Psoas muscle (tissue), 8 donors: ENCODE measurements around the gene TPTE2. TPM values are rescaled to one million over a fixed set of nuclear protein-coding genes. Genes with fewer than 3 reads are reported as not detected.
"Not testable (repeated sequence)": the region's sequence is repeated elsewhere in the genome, so short reads cannot be mapped to it uniquely, and the experiment has no call there.

Experiments used
- ATAC-seq, 4 donors: fragments of 200-7000 bp; cut with Tn5 transposase; one replicate each; pipeline ENCODE4 v1.9.1; 2020; ENCODE audit warnings: moderate library complexity in 3 of 4, mild to moderate bottlenecking in 2 of 4
- DNase-seq, 2 donors: peaks; one replicate each; pipeline ENCODE4 v3.0.0-alpha.2; 2020
- H3K27ac ChIP-seq: fragments of 200-600 bp; one replicate; pipeline ENCODE4 v1.8.0; 2022
- H3K27me3 ChIP-seq, 3 donors: fragments of 200-600 bp in 1 of 3; one replicate each; pipeline versions ENCODE4 v1.6.1 to v1.8.0; 2013 to 2022; ENCODE audit warnings: low read length in 2 of 3, mild to moderate bottlenecking in 2 of 3, moderate library complexity in 1 of 3; ENCODE audit not compliant: insufficient read depth in 3 of 3
- H3K36me3 ChIP-seq, 2 donors: fragments of 200-600 bp in 1 of 2; one replicate each; pipeline versions ENCODE4 v1.6.1 to v1.8.0; 2013 to 2022; ENCODE audit warnings: low read depth in 1 of 2, mild to moderate bottlenecking in 1 of 2, moderate library complexity in 1 of 2; ENCODE audit not compliant: insufficient read depth in 1 of 2
- H3K4me1 ChIP-seq: fragments of 200-600 bp; one replicate; pipeline ENCODE4 v1.8.0; 2022
- H3K4me3 ChIP-seq: fragments of 200-600 bp; one replicate; pipeline ENCODE4 v1.8.0; 2022; ENCODE audit warnings: mild to moderate bottlenecking
- H3K9me3 ChIP-seq: fragments of 200-600 bp; one replicate; pipeline ENCODE4 v1.8.0; 2022
- WGBS, 3 donors: extraction: QIAGEN DNeasy Blood & Tissue Kit; methylation state at CpG; one replicate each; pipeline versions ENCODE4 v1.1.6 to v1.1.7; 2013; 5-methylcytosine and 5-hydroxymethylcytosine counted together
- intact Hi-C, 2 donors: fragments of 100-400 bp; cut with DNase I; formaldehyde crosslinking; loops; one replicate each; pipeline versions ENCODE4 v1.11.0 to v1.14.2; 2022
- polyA plus RNA-seq, 3 donors: library from polyadenylated mRNA; stranded (reverse); fragments of 200-250 nt; gene quantifications; one replicate each; pipeline ENCODE4 v1.2.3, GENCODE V29; 2013
- total RNA-seq, 4 donors: library from RNA; stranded (reverse); fragmentation: NEBNext Ultra II Directional in 2 of 4; extraction: Animal tissue kit (Norgen Biotek cat#: 25700) in 2 of 4; gene quantifications; one replicate each; pipeline versions ENCODE4 v1.2.1 to v1.2.4, GENCODE V29; 2021 to 2023
- TF ChIP-seq, protein P1 (sequence below): fragments of 200-600 bp; IDR thresholded peaks from one replicate; pipeline ENCODE4 v1.8.0; 2022; ENCODE audit warnings: antibody characterized with exemption
- donor health status: healthy with polysubstance abuse.
- donor health status: DM: no; HTN: no; CAD: no; lungs with moderate emphysema.
- donor health status: Bipolar disorder and iron deficiency.
- donor health status: healthy.
- donor health status: DM: yes; HTN: yes; CAD: no.
- donor health status: DM: no; HTN: no; CAD: no.
- donor health status: DM: no; HTN: no; CAD: no.
- donor health status: DM: yes; HTN: yes; CAD: no.

The TPTE2 gene
- total and polyA plus RNA-seq, 7 donors, result 0.04 TPM; not detected in 6

DNA sequence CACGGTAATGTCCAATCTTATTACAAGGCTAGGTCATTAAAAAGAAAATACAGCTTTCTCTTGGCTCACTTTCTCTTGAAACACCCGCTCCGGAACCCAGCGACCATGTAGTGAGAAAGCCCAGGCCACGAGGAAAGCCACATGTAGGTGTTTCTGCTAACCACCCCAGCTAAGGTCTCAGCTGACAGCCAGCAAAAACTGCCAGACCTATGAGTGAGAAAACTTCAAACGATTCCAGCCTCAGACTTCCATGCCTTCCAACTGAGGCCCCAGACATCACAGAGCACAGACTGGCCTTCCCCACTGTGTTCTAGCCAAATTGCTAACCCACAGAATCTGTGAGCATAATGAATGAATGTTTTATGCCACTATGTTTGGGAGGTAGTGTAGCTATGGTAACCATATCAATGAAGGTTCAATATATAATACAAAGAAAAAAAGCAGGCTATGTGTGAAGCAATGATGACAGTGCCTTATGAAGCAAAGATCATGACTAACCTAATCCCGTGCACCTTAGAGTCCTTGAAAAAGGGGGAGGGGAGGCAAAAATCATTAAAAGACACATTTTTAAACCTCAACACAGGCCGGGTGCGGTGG lies 11.9 kb upstream of the TPTE2 start:
- Histone ChIP-seq H3K36me3 (no peaks in the 10 kb centered on the region), H3K27me3 (no peaks in the 10 kb centered on the region), H3K4me3 (no peak overlapping the region), H3K9me3 (no peaks in the 10 kb centered on the region), H3K4me1 (no peaks in the 10 kb centered on the region), H3K27ac (no peak overlapping the region)
- TF ChIP-seq, protein P1, sequence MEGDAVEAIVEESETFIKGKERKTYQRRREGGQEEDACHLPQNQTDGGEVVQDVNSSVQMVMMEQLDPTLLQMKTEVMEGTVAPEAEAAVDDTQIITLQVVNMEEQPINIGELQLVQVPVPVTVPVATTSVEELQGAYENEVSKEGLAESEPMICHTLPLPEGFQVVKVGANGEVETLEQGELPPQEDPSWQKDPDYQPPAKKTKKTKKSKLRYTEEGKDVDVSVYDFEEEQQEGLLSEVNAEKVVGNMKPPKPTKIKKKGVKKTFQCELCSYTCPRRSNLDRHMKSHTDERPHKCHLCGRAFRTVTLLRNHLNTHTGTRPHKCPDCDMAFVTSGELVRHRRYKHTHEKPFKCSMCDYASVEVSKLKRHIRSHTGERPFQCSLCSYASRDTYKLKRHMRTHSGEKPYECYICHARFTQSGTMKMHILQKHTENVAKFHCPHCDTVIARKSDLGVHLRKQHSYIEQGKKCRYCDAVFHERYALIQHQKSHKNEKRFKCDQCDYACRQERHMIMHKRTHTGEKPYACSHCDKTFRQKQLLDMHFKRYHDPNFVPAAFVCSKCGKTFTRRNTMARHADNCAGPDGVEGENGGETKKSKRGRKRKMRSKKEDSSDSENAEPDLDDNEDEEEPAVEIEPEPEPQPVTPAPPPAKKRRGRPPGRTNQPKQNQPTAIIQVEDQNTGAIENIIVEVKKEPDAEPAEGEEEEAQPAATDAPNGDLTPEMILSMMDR, result no peak
- ATAC-seq (no peak), DNase-seq (no peak)
- intact Hi-C loops, result no loop called here
- WGBS, 3 donors, result 80 to 83% (median 81%) methylated on average over 9 of the region's 9 CpGs

- H3K4me1 ChIP-seq, result no peaks in the 10 kb centered on the region
- no peaks in the 10 kb centered on the region for H3K27me3 ChIP-seq
- intact Hi-C loops, result no loop called here
- no peak for DNase-seq
- ATAC-seq, result no peak
- TF ChIP-seq, protein P1, result no peak
- H3K9me3 ChIP-seq, result no peaks in the 10 kb centered on the region
- no peaks in the 10 kb centered on the region for H3K36me3 ChIP-seq
- 42 to 50% (median 46%) methylated on average over 4 of the region's 4 CpGs for WGBS, 3 donors
- H3K27ac ChIP-seq, result no peak overlapping the region
- no peak overlapping the region for H3K4me3 ChIP-seq
Observed at GRCh38 chr13:19572280-19572679, 10.9 kb upstream of the TPTE2 start.

DNA sequence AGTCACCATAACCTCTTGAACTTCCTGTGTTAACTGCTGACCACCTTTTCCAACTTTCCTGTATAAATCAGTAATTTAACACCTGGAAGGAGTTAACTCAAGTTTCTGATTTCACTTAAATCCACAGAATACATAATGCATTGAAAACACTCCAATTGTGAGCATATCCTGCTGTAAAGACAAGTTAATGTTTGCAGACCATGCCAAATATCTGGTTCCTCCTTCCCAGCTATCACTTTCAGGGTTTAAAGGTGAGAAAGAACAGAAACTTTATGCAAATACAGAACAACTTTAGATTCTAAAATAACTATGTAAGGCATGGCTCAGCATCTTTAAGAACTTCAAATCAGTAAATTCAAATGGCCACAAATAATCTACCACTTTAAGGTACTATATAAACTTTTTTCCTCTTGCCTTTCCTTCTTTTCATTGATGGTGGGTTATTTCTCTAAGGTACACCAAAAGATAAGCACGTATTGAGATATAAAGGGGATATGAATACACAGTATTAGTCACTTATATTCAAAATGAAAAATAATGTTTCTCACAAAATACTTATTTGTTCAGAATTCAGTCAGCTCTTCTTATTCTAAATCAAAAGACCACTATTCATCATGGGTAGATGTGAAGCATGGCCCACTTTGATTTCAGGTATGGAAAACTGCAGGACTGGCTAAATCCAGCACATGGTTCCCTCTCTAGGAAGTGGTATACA lies 6.6 kb upstream of the TPTE2 start:
- intact Hi-C loops, result no loop called here
- no peak overlapping the region for H3K4me3 ChIP-seq
- DNase-seq (no peak), ATAC-seq (no peak)
- 66 to 77% (median 71%) methylated on average over 1 of the region's 1 CpG for WGBS, 3 donors
- peaks cover 0 to 8% (median 0%) of the 10 kb centered on the region in 3 donors for H3K27me3 ChIP-seq
- TF ChIP-seq, protein P1, result no peak
- H3K4me1 ChIP-seq, result no peaks in the 10 kb centered on the region
- no peak overlapping the region for H3K27ac ChIP-seq
- no peaks in the 10 kb centered on the region for H3K9me3 ChIP-seq
- no peaks in the 10 kb centered on the region for H3K36me3 ChIP-seq

- no peaks in the 10 kb centered on the region for H3K4me1 ChIP-seq
- no peak overlapping the region for H3K27ac ChIP-seq
- H3K27me3 ChIP-seq, result peaks cover 0 to 8% (median 0%) of the 10 kb centered on the region in 3 donors
- intact Hi-C loops, result no loop called here
- H3K9me3 ChIP-seq, result no peaks in the 10 kb centered on the region
- ATAC-seq, result no peak
- no peak for DNase-seq
- H3K4me3 ChIP-seq, result no peak overlapping the region
- no peaks in the 10 kb centered on the region for H3K36me3 ChIP-seq
- TF ChIP-seq, protein P1, result no peak
- 89 to 95% (median 90%) methylated on average over 25 to 28 of the region's 28 CpGs for WGBS, 3 donors
Observed at GRCh38 chr13:19561585-19561984, 253 bp upstream of the TPTE2 start.

DNA sequence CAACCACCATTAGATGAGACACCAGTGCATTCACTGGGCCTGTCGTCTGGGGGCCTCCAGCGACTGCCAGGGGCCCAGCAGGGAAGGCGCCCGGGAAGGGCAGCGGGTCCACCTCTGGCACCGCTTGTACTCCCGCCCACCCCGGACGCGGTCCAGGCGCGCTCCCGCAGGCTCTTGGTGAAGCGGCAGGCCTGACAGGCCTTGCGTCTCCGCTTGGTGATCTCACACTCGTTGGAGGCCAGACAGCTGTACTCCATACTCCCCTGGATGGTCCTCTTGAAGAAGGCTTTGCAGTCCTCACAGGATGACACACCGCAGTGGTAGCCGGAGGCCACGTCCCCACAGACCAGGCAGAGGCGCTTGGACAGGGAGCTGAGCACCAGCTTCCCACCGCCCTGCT lies 660 bp downstream of the TPTE2 start:
- ATAC-seq, H3K4me3 ChIP-seq, DNase-seq, H3K4me1 ChIP-seq, intact Hi-C loops, H3K27me3 ChIP-seq, H3K9me3 ChIP-seq, H3K36me3 ChIP-seq, H3K27ac ChIP-seq: not testable (repeated sequence)
- WGBS, 3 donors, result 92 to 97% (median 92%) methylated on average over 21 to 22 of the region's 22 CpGs

- H3K9me3 ChIP-seq, ATAC-seq, H3K36me3 ChIP-seq, H3K4me3 ChIP-seq, DNase-seq, H3K4me1 ChIP-seq, H3K27ac ChIP-seq, intact Hi-C loops, H3K27me3 ChIP-seq: not testable (repeated sequence)
- no CpG with 5 or more reads among the region's 10 CpGs for WGBS, 3 donors
Observed at GRCh38 chr13:19559739-19560138, 1.6 kb downstream of the TPTE2 start.

GRCh38 chr13:19557287-19557686 lies 4.0 kb downstream of the TPTE2 start:
- ATAC-seq, H3K4me1 ChIP-seq, DNase-seq, H3K36me3 ChIP-seq, H3K27me3 ChIP-seq, H3K27ac ChIP-seq, H3K9me3 ChIP-seq, H3K4me3 ChIP-seq, intact Hi-C loops: not testable (repeated sequence)
- 70 to 86% (median 83%) methylated on average over 2 to 3 of the region's 4 CpGs for WGBS, 3 donors

DNA sequence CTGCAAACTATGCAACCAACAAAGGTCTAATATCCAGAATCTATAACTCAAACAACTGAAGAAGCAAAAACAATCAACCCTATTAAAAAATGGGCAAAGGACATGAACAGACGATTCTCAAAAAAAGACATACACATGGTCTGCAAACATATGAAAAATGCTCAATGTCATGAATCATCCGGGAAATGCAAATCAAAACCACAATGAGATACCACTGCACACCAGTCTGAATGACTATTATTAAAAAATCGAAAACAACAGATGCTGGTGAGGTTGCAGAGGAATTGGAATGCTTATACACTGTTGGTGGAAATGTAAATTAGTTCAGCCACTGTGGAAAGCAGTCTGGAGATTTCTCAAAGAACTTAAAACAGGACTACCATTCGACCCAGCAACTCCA lies 12.1 kb downstream of the TPTE2 start:
- H3K27ac ChIP-seq, H3K4me1 ChIP-seq, intact Hi-C loops, H3K9me3 ChIP-seq, H3K27me3 ChIP-seq, ATAC-seq, H3K36me3 ChIP-seq, DNase-seq, H3K4me3 ChIP-seq: not testable (repeated sequence)
- 65 to 79% (median 78%) methylated on average over 3 to 4 of the region's 4 CpGs for WGBS, 3 donors
